NCI-H1436 treated with DMSO at 0.1 percent for 48 hours (cell line): ENCODE results near the gene LSM4.

Source experiments
- DNase-seq: peaks from one replicate; lab custom pipeline; 2025; lab: John Stamatoyannopoulos, UW

LSM4 gene

GRCh38 chr19:18311502-18312091 is 11.3 kb downstream of the LSM4 start:
- DNase-seq: no peak

- no peak for DNase-seq
These were observed 11.9 kb downstream of the LSM4 start for GRCh38 chr19:18310966-18311365.

GRCh38 chr19:18310118-18310909 is 12.6 kb downstream of the LSM4 start:
- DNase-seq: no peak

- DNase-seq: no peak
These were observed 13.3 kb downstream of the LSM4 start for GRCh38 chr19:18309525-18310064.

- DNase-seq: no peak
These were observed 13.9 kb downstream of the LSM4 start for GRCh38 chr19:18308948-18309325.

- no peak for DNase-seq
These were observed 14.6 kb downstream of the LSM4 start for GRCh38 chr19:18308051-18308947.

GRCh38 chr19:18307271-18307681 is 15.6 kb downstream of the LSM4 start:
- DNase-seq: no peak

- DNase-seq: no peak
These were observed 16.0 kb downstream of the LSM4 start for GRCh38 chr19:18306888-18307260.

- no peak for DNase-seq
These were observed 16.5 kb downstream of the LSM4 start for GRCh38 chr19:18306209-18306887.

- no peak for DNase-seq
These were observed 18.2 kb downstream of the LSM4 start for GRCh38 chr19:18304458-18305310.

- no peak for DNase-seq
These were observed 18.7 kb downstream of the LSM4 start for GRCh38 chr19:18304208-18304457.

- no peak for DNase-seq
These were observed 21.2 kb downstream of the LSM4 start for GRCh38 chr19:18301718-18302111.

GRCh38 chr19:18300930-18301717 is 21.8 kb downstream of the LSM4 start:
- no peak for DNase-seq

GRCh38 chr19:18299654-18300053 is 23.2 kb downstream of the LSM4 start:
- no peak for DNase-seq

GRCh38 chr19:18298601-18299000 is 24.3 kb downstream of the LSM4 start:
- DNase-seq: no peak

GRCh38 chr19:18297308-18297707 is 25.6 kb downstream of the LSM4 start:
- no peak for DNase-seq

GRCh38 chr19:18295034-18295451 is 27.8 kb downstream of the LSM4 start:
- no peak for DNase-seq

GRCh38 chr19:18294467-18294864 is 28.4 kb downstream of the LSM4 start:
- DNase-seq: no peak

- DNase-seq: no peak
These were observed 29.0 kb downstream of the LSM4 start for GRCh38 chr19:18293642-18294466.
